RWPE1 (cell line): ENCODE measurements around the gene ZMAT1.
A peak's percentile ranks its signal among the peaks of the same experiment; 100 is the strongest.
"Not testable (repeated sequence)": the region's sequence is repeated elsewhere in the genome, so short reads cannot be mapped to it uniquely, and the experiment has no call there.

Source experiments
- CTCF ChIA-PET: fragments of 350-600 bp; sonication (Branson Sonifier 250); formaldehyde crosslinking; extraction: SDS; loops from one replicate; lab custom pipeline; 2021; lab: Yijun Ruan, JAX
- POLR2A ChIA-PET: fragments of 400-600 bp; formaldehyde crosslinking; extraction: SDS; loops from one replicate; lab custom pipeline; 2020; ENCODE audit warnings: antibody characterized with exemption; ENCODE audit not compliant: low non-redundant PET; lab: Yijun Ruan, JAX
- DNase-seq: peaks from one replicate; pipeline ENCODE4 v3.0.0; 2012; ENCODE audit warnings: low spot score
- H3K27ac ChIP-seq: fragments of 450-650 bp; 2 replicates; pipeline ENCODE4 v1.5.1; 2017
- TF ChIP-seq, protein P1 (sequence below): fragments of 450-650 bp; conservative IDR thresholded peaks from 2 replicates; pipeline ENCODE4 v1.5.1; 2017; ENCODE audit warnings: low read depth, mild to moderate bottlenecking

ZMAT1 gene

DNA sequence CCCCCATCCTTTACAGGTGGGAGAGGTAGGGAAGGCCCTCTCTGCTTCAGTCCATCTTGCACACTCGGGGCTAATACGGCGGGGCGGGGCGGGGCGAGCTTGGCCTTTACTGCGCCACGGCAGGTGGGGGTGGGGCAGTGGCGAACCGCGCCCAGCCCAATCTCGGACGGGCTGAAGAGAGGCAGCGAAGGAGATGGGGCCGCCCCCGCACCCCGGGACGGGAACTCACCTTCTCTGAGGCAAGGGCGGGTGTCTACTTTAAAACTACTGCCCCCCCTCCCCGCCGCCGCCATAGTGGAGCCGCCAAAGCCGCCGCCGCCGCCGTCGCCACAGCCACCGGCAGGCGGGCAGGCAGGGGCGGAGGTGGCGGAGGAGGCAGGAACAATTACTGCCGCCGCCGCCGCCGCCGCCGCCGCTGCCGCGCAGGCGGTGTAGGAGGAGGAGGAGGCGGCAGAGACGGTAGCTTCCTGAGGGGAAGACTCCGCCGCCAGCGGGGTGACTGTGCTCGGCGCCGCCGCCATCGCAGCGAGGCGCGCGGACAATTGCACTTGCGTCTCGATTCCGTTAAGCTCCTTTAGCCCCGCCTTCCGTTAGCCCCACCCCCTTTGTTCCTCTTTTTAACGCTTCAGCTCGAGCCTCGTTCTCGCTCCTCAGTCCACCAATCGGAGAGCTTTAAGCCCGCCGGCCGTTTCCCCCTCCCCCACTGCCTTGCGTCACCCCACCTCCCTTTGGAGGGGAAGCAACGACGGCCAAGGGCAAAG is at the start of gene ZMAT1:
ZMAT1 (minus strand) TSS at position 540 of the 761 bp plus-strand sequence; CDS start at position 521, 19 bp downstream.
- DNase-seq: peak; percentile 13
- ChIA-PET CTCF (no interaction called here), POLR2A (no interaction called here)
- TF ChIP-seq, protein P1, sequence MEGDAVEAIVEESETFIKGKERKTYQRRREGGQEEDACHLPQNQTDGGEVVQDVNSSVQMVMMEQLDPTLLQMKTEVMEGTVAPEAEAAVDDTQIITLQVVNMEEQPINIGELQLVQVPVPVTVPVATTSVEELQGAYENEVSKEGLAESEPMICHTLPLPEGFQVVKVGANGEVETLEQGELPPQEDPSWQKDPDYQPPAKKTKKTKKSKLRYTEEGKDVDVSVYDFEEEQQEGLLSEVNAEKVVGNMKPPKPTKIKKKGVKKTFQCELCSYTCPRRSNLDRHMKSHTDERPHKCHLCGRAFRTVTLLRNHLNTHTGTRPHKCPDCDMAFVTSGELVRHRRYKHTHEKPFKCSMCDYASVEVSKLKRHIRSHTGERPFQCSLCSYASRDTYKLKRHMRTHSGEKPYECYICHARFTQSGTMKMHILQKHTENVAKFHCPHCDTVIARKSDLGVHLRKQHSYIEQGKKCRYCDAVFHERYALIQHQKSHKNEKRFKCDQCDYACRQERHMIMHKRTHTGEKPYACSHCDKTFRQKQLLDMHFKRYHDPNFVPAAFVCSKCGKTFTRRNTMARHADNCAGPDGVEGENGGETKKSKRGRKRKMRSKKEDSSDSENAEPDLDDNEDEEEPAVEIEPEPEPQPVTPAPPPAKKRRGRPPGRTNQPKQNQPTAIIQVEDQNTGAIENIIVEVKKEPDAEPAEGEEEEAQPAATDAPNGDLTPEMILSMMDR: no peak
- H3K27ac ChIP-seq: peak within 1 kb of the TSS; percentile 50

DNA sequence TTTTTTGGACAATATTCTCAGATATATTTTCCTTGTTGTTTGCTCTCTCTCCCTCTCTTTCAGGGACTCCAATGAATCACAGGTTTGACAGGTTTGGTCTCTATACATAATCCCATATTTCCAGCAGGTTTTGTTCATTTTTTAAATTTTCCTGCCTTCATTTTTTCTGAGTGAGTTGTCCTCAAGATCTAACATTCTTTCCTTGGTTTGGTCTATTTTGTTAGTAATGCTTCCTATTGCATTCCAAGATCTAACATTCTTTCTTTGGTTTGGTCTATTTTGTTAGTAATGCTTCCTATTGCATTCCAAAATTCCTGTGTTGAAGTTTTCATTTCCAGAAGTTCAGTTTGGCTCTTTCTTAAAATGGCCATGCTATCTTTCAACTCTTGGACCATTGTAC is 45.3 kb upstream of the ZMAT1 start:
- TF ChIP-seq, protein P1: no peak
- no peak for DNase-seq
- CTCF ChIA-PET: no interaction called here
- POLR2A ChIA-PET: no interaction called here
- no peak overlapping the region for H3K27ac ChIP-seq

DNA sequence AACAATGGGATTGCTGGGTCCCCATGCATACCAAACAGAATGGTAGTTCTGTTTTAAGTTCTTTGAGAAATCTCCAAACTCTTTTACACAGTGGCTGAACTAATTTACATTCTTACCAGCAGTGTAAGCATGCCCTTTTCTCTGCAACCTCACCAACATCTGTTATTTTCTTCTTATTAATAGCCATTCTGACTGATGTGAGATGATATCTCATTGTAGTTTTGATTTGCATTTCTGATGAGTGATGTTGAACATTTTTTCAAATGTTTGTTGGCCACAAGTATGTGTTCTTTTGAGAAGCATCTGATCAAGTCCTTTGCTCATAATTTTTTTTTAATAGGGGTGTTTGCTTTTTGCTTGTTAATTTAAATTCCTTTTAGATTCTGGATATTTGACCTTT is 41.2 kb upstream of the ZMAT1 start:
- CTCF ChIA-PET: no interaction called here
- no peak overlapping the region for H3K27ac ChIP-seq
- POLR2A ChIA-PET: no interaction called here
- DNase-seq: no peak
- TF ChIP-seq, protein P1: no peak

DNA sequence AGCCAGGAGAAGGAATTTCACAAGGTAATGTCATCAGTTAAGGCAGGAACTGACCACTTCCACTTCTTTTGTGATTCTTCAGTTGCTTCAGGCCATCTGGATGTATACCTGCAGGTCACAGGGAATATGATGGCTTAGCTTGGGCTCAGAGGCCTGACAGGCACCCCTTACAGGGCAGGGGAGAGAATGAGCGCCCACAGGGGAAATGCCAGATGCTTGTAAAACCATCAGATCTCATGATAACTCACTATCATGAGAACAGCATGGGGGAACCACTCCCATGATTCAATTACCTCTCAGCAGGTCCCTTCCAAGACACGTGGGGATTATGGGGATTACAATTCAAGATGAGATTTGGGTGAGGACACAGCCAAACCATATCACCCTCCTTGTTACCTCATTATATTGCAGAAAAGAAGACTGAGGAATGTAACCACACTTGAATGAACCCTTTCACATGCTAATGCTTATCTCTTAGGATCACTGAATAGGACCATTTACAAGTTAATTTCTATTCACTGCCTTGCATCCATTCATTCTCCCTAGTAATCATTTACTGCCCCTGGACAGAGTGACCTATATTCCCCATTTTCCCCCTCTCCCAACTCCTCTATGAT is 33.2 kb upstream of the ZMAT1 start:
- POLR2A ChIA-PET, H3K27ac ChIP-seq, DNase-seq, CTCF ChIA-PET: not testable (repeated sequence)

DNA sequence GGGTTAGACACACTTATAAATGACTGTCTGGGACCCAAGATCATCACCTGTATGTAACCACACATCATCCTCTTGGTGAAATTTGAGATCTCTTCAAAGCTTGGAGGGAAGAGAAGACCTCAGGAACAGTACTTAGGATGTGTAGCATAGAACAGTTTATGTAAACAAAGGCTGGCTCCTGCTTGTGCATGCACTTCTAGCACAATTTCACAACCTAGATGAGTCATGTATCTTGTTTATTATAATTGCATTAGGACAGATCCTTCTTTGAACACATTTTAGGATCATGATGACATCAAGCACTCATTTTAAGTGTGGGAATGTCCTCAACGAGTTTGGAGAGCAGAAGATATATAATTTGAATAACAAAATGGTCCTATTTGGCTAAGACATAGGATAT is 26.3 kb upstream of the ZMAT1 start:
- DNase-seq: no peak
- no peak overlapping the region for H3K27ac ChIP-seq
- ChIA-PET CTCF (no interaction called here), POLR2A (no interaction called here)
- TF ChIP-seq, protein P1: no peak

DNA sequence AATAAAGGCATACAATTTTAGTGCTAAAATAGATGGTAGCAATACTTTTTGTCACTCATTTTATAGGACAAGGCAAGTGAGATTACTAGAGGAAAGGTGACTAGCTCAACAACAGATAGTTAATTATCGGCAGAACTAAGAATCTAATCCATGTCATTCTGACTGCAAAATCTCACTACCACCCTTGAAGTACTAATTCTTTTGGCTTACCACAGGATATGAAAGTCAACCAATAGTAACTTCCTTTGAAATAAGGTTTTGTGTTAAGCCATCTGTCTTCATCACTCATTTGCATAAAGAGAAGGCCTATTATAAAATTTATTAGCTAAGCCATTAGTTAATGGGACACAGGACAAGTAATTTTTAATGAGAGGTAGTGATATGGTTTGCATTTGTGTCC is 25.3 kb upstream of the ZMAT1 start:
- ChIA-PET CTCF (interaction anchor here (0.6 kb wide), 1 partner anchor 794 kb away, joined by 5 read pairs; no protein-coding TSS in a partner anchor), POLR2A (no interaction called here)

More for the DNA sequence above, 25.3 kb upstream of the ZMAT1 start:
- no peak for DNase-seq
- H3K27ac ChIP-seq: no peak overlapping the region
- TF ChIP-seq, protein P1: no peak
